HG03066 (cell line): ENCODE results near the gene PIM3.
"Not testable (repeated sequence)": the region's sequence is repeated elsewhere in the genome, so short reads cannot be mapped to it uniquely, and the experiment has no call there.

ENCODE experiments used
- ATAC-seq: cut with Tn5 transposase; IDR thresholded peaks from one replicate; pipeline ENCODE4 v1.9.1; 2021; ENCODE audit warnings: low read depth; ENCODE audit not compliant: unreplicated experiment

The PIM3 gene

GRCh38 chr22:49981799-49982198 lies 21.2 kb downstream of the PIM3 start:
- ATAC-seq, result not testable (repeated sequence)

GRCh38 chr22:49983148-49984042 lies 22.8 kb downstream of the PIM3 start:
- ATAC-seq, result no peak

- ATAC-seq, result no peak
Measured at GRCh38 chr22:49986325-49986724, 25.8 kb downstream of the PIM3 start.

GRCh38 chr22:49989826-49990225 lies 29.3 kb downstream of the PIM3 start:
- ATAC-seq, result not testable (repeated sequence)

GRCh38 chr22:49991167-49991566 lies 30.6 kb downstream of the PIM3 start:
- ATAC-seq, result no peak

- ATAC-seq, result no peak
Measured at GRCh38 chr22:49991907-49992533, 31.4 kb downstream of the PIM3 start.

GRCh38 chr22:49992921-49993648 lies 32.5 kb downstream of the PIM3 start:
- no peak for ATAC-seq

- ATAC-seq, result no peak
Measured at GRCh38 chr22:49993649-49994360, 33.2 kb downstream of the PIM3 start.

GRCh38 chr22:49994361-49995040 lies 33.9 kb downstream of the PIM3 start:
- ATAC-seq, result no peak

- ATAC-seq, result no peak
Measured at GRCh38 chr22:49995041-49995360, 34.4 kb downstream of the PIM3 start.

- no peak for ATAC-seq
Measured at GRCh38 chr22:49995361-49996118, 35.0 kb downstream of the PIM3 start.

GRCh38 chr22:49996119-49996517 lies 35.5 kb downstream of the PIM3 start:
- ATAC-seq, result no peak

GRCh38 chr22:49996518-49997250 lies 36.1 kb downstream of the PIM3 start:
- ATAC-seq, result no peak

- no peak for ATAC-seq
Measured at GRCh38 chr22:49997251-49997599, 36.7 kb downstream of the PIM3 start.

GRCh38 chr22:49997932-49998717 lies 37.6 kb downstream of the PIM3 start:
- ATAC-seq, result no peak

- no peak for ATAC-seq
Measured at GRCh38 chr22:49998718-49999062, 38.1 kb downstream of the PIM3 start.

GRCh38 chr22:49999063-49999945 lies 38.7 kb downstream of the PIM3 start:
- no peak for ATAC-seq
